NCI-H1930 (cell line): Measurements from ENCODE around the gene EHBP1L1.

Experiments used
- DNase-seq, 2 experiments: peaks; one replicate each; lab custom pipeline; 2025; lab: John Stamatoyannopoulos, UW

The EHBP1L1 gene

GRCh38 chr11:65577756-65578109, 1.9 kb downstream of the EHBP1L1 start:
- DNase-seq, result no peak

GRCh38 chr11:65578134-65578533, 2.3 kb downstream of the EHBP1L1 start:
- DNase-seq, result no peak

- DNase-seq, result no peak
These were observed 2.8 kb downstream of the EHBP1L1 start for GRCh38 chr11:65578667-65579066.

GRCh38 chr11:65579291-65579690, 3.4 kb downstream of the EHBP1L1 start:
- no peak for DNase-seq

- no peak for DNase-seq
These were observed 4.3 kb downstream of the EHBP1L1 start for GRCh38 chr11:65580031-65580692.

GRCh38 chr11:65580756-65581155, 4.9 kb downstream of the EHBP1L1 start:
- DNase-seq, result no peak

- DNase-seq, result no peak
These were observed 6.1 kb downstream of the EHBP1L1 start for GRCh38 chr11:65581928-65582327.

GRCh38 chr11:65583589-65583988, 7.7 kb downstream of the EHBP1L1 start:
- DNase-seq, result no peak

- no peak for DNase-seq
These were observed 8.3 kb downstream of the EHBP1L1 start for GRCh38 chr11:65584106-65584505.

GRCh38 chr11:65584723-65585171, 8.9 kb downstream of the EHBP1L1 start:
- DNase-seq, result no peak

GRCh38 chr11:65585396-65586246, 9.8 kb downstream of the EHBP1L1 start:
- no peak for DNase-seq

- no peak for DNase-seq
These were observed 10.4 kb downstream of the EHBP1L1 start for GRCh38 chr11:65586247-65586630.

GRCh38 chr11:65586676-65587075, 10.8 kb downstream of the EHBP1L1 start:
- DNase-seq, result no peak

GRCh38 chr11:65588199-65589054, 12.6 kb downstream of the EHBP1L1 start:
- DNase-seq, result no peak

GRCh38 chr11:65589444-65590239, 13.8 kb downstream of the EHBP1L1 start:
- no peak for DNase-seq

GRCh38 chr11:65590240-65590738, 14.4 kb downstream of the EHBP1L1 start:
- no peak for DNase-seq

GRCh38 chr11:65591939-65592857, 16.3 kb downstream of the EHBP1L1 start:
- DNase-seq, result no peak

- DNase-seq, result no peak
These were observed 17.1 kb downstream of the EHBP1L1 start for GRCh38 chr11:65592858-65593517.

GRCh38 chr11:65593518-65594414, 17.9 kb downstream of the EHBP1L1 start:
- no peak for DNase-seq
